Airway epithelial cell (primary cell): ENCODE measurements around the gene CTDSPL. TPM values are rescaled to one million over a fixed set of nuclear protein-coding genes. Genes with fewer than 3 reads are reported as not detected.

Experiments used
- total RNA-seq: library from RNA; depleted of rRNA; stranded (reverse); fragments of >200 nt; gene quantifications from 2 replicates; pipeline ENCODE4 v1.2.3, GENCODE V29; 2015

CTDSPL gene, protein sequence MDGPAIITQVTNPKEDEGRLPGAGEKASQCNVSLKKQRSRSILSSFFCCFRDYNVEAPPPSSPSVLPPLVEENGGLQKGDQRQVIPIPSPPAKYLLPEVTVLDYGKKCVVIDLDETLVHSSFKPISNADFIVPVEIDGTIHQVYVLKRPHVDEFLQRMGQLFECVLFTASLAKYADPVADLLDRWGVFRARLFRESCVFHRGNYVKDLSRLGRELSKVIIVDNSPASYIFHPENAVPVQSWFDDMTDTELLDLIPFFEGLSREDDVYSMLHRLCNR
- 34.4 and 62.9 TPM in 2 replicates for total RNA-seq

DNA sequence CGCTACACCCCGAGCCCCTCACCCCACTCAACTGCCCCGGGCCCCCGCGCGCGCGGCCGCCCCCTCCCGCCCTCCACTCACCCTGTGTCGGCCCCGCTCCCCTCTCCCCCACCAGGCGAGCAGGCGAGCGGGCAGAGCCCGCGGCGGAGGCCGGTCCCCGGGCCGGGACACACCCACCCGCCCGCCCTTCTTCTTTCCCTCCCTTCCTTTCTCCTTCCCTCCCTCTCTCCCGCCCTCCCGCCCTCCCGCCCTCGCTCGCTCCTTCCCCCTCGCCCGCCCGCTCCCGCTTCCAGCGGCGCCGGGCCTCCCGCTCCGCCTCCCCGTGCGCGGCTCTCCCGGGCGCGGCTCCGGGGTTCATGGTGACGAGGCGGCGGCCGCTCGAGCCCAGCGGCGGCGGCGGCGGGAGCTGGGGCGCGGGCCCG lies at the start of gene CTDSPL:
Gene CTDSPL, plus strand, starts transcription at position 261 of the 422 bp plus-strand sequence. CDS start 320 bp downstream, outside the sequence.

DNA sequence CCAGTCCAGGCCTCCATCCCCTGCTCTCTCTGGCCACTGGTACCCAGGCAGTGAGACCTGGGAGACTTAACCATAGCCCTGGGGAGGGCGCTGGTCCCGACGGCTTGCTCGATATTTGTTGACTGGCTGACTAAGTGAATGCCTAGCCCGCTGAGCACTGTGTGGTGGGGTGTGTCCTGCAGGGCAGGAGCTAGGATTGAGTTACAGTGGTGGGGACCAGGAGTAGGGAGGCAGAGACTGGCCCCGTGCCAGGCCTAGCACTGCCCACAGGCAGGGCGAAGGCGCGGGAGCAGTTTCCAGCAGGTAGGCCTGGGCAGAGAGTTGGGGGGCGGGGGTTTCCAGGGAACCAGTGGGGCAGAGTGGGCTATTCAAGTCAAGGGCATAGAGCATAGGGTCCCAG lies 128.8 kb downstream of the CTDSPL start, which contains the start of gene VILL:
Gene VILL, plus strand, starts transcription at position 260 of the 400 bp plus-strand sequence. CDS start 2,887 bp downstream, outside the sequence.

DNA sequence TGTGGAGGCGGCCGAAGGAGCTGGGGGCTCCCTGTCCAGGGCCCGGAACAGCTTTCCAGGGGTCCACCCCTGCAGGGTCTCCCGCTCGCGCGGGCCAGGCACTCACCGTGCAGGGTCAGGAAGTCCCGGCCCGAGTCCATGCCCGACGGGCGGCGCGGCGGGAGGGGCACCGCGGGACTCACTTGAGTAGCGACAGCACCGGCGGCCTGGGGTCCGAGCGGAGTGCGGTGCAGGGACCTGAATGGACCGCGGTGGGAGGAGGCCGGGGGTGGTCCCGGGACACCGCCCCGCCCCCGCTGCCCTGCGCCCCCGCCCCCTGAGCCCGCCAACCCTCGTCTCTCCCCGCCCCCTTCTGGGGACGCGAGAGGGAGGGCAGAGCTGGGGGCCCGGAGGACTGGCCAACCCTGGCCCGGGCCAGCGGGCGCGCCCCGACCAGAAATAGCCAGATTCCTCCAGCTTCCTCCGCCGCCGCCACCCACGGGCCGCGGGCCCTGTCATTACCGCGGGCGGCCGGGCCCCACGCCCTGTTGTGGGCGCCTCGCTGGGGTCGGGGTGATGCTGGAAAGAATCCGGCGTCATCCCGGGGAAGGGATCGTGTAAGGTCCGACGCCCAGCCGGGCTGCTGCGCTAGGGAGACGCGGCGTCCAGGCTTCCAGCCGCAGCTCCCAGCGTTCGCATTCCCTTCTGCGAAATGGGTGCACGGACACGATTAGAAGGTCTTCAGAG lies 167.9 kb downstream of the CTDSPL start, which contains the start of gene PLCD1:
Gene PLCD1, minus strand, starts transcription at position 243 of the 726 bp plus-strand sequence. Its CDS starts 103 bp downstream, at position 140.

Other genes with a start within 250 kb of the CTDSPL start
- 41.4 and 53.0 TPM in 2 replicates for gene VILL, start 128.9 kb downstream of the CTDSPL start, total RNA-seq
- gene PLCD1, start 167.8 kb downstream of the CTDSPL start, total RNA-seq, result 48.1 and 61.0 TPM in 2 replicates
- not detected in 2 replicates for gene DLEC1, start 177.3 kb downstream of the CTDSPL start, total RNA-seq